Measurements from ENCODE around the gene PITPNM3.

Gene PITPNM3

DNA sequence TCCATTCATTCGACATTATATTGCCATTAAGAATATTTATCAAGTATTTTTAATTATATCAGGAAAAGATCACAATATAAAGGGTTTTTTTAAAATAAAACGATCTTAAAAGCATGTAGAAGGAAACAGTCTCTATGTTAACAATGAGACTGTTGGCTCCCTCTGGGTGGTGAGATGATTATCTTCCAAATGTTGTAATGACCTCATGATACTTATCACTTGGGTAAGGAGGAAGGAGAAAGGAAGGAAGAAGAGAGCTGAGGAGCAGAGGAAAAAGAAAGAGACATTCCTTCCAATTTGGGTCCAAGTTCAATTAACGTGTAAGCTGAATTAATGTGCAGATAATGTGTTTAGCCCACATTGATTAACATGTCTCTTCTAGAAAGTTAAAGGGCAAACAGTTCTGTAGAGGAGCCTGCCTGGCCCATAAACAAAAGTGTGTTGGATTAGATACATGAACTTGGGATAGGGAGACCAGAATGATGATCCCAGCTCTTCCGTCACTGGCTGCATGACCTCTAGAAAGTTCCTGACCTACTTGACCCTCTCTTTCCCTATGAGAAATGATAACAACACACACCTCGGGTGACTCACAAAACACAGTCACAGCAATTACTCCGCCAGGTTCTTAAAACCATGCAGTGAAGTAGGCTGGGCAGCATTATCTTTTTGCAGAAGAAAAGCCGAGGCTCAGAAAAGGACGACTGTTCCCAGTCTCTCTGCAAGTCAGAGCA is 80.1 kb downstream of the PITPNM3 start:
- no peak for DNase-seq

DNA sequence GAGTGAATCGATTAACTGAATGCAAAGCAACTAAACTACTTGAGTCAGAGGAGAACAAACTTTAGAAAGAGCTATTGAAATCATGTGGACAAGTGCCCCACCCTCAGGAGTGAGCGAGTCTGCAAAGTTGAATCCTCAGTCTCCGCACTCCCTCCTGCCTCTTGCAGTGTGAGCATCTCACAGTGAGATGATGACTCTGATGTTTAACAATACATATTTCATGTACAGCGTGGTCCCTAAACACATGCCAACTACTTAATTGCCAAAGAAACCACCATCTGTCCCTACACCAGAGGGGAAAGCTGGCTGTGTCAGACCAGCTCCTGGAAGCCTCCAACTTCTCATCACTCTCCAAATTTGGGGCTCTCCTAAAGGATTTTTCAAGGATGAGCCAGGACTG is 80.9 kb downstream of the PITPNM3 start:
- DNase-seq, result no peak

DNA sequence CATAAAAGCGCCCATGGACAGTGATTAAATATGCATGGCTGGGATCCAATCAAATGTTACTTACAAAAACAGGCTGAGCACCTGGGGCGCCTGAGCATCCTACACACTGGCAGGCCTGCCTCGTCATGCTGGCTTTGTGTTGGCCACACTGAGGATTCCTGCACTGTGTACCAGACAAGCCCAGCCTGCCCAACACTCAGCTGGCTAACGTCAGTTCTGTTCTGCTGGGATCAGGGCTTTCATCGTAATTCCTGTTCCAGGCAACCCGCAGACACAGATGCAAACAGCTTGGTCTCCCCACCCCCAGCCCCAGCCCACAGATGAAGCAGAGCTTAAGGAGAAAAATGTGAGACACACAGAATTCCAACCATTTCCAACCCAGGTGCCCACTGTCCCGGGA is 81.4 kb downstream of the PITPNM3 start:
- DNase-seq, result no peak

DNA sequence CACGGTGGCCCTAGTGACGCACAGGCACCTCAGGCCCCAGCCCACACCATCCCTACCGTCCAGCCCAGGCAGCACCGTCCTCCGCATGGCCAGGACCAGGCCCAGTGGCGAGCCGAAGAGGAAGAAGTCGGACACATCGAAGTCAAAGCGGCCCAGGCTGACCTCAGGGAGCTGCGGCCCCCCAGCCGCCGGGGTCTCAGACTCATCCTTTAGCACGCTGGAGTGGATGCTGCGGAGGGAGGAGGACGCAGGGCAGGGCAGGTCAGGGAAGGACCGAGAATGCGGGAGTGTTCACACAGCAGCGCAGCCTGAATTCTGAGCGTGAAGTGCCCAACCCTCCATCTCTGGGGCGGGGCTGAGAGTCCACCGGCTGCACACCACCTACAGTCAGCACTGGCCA is 82.0 kb downstream of the PITPNM3 start:
- no peak for DNase-seq

DNA sequence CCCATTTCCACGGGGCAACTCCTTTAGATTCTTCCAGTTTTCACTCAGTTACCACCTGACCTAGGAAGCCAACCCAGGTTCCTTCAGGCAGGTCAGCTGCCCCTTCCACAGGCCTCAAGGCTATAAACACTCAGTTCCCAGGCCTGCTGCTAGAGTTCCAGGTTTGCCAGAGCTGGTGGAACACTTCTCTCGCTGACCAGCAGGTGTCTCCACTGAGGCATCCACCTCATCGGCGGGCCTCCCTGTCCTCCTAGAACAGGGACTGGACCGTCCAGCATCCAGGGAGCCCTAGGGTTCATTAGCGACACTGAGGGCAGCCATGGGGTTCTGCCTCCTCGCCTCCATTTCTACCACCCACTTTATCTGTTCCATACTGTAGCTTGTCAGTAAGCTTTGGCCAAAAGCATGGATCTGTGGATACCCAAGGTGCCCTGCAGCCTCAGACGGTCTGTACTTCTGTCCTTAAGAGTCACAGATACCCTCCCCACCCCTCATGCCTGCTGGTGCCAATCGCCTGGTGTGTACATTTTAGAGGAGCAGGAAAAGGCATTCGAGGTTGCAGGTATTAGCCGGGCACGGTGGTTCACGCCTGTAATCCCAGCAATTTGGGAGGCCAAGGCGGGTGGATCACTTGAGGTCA is 83.1 kb downstream of the PITPNM3 start:
- DNase-seq, result peak; percentile 40

DNA sequence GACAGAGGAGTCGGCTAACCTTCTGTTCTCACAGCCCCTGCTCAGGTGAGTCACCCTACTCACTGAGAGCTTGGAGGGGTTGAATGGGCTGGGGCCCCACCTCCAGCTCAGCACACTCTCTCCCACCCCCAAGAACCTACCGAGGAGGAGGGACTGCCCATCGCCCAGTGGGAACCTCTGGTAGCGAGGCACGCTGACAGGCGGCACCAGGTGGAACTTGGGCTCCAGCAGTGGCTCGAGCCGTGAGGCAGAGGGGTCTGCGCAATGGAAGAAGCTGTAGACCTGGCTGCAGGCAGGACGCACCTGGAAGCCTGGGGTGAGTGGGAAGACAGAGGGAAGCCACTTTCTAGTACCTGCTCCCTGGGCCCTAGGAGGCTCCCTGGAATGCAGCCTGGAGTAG is 83.8 kb downstream of the PITPNM3 start:
- DNase-seq, result no peak

DNA sequence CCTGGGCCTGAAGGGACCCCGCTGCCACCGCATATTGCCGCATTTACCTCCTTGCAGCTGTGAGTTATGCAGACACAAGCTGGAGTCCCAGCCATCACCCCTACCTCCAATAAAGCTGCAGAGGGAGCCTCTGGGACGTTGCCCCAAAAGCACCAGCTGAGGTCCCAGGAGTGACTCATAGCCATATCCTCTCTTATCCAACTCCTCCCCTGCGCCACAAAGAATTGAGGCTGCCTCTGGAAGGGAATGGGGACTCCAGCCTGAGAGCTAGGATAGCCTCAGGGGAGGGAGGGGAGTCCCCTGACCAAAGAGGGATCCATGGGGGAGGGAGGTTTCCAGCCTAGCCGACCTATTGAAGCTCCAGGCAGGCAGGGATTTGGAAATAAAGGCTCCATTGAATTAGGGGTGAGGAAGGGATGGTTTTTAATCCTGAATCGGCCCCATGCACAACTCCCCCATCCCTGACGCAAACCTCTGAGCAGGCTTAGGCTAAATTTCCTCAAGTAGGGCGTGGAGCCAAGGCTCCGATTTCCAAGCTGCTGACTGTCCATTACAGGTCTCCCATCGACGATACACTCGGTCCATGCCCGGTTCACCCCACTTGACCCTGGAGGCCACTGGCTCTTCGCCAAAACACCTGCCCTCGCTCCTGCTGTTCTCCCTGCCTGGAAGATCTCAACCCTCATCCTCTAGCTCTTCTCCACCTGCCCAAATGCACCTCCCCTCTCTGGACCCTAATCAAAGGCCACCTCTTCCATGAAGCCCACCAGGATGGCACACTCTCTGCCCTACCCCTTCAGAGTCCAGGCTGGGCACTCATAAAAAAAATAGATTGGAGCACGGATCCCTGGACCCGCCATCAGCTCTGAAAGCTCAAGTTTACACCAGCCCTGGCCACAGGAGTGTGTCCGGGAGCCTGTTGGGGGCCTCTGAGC is 84.6 kb downstream of the PITPNM3 start:
- DNase-seq, result no peak

DNA sequence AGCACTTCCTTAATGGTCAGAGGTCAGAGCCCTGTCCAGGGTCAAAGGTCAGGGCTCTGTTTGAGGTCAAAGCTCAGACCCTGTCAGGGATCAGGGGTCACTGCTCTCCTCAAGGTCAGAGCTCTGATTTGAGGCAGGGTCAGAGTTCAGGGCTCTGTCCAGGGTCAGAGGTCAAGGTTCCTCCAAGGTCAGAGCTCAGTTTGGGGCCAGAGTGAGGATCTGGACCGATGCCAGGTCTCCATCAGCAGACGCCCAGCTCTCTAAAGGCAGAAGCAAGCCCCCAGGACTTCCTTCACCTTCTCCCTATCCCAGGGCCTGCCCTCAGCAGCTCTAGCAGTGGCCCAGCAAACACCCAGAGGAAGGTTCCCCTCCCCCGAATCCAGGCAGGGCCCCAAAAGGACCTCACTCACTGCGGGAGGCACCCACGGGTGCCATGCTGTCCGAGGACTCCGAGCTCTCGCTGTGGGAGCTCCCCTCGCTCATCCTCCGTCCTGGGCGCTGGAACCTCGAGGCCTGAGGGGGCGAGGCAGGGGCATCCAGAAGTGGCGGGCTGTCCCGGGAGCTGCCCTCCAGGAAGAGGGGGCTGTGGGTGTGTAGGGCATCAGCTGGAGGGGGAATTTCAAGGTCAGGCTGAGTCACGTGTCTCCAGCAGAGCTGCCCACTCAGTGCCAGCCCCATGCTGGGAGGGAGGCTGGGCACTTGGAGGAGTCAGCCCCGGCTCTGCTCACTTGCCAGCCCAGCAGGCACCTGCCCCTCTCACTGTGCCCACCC is 85.4 kb downstream of the PITPNM3 start:
- DNase-seq, result no peak

DNA sequence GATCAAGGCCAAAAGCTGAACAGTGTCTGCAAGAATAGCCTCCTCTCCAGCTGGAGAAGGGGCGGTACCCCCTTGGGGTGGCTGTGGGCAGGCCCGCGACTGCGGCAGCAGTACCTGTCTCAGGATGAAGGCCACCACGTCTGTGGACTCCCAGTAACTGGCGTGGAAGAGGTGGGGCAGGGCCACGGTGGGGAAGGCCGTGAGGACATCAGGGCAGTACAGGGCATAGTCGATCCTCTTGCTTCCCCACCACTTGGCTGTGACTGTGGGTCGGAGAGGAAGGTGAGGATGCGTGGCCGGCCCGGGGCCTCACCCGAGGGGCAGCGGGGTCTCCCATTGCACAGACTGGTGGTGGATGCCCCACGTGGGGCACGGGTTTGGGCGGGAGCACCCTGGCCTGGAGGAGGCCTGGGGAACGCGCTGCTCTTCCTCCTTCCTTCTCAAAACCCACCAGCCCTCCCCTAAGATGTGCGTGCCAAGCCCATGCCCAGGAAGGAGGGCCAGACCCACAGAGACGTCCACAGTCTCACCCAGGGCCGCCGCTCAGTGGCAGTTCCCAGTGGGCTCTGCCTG is 86.1 kb downstream of the PITPNM3 start:
- no peak for DNase-seq

DNA sequence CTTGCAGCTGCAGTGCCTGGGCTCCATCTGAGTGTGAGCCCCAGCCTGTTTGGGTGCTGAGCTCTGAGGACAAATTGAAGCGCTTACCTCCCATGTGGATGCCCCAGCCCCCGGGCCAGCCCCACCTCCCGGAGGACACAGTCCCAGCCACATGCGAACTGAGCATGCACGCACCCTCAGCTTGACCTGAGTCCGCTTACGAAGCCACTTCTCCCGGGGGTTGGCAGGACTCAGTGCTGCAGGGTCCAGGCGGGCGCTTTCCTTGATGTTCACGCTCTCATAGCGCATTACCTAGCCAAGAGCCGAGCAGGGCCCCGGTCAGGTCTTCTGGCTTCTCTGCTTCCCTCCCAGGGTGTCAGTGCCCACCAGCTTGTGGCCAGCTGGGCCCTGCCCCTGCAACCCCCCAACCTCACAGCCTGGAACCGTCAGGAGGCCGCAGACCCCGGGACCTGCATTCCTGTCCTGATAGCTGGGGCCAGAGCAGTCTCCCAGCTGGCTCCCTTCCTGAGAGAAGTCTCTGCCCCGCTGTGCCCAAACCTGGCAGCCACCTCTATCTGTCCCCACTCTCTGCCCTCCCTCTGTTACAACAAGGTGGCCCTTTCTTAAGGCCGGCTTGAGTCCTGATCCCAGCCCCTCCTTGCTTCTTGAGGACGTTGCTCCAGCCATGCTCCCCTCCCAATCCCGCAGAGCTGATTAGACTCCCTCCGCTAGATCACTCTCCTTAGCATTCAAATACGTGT is 88.1 kb downstream of the PITPNM3 start:
- DNase-seq, result no peak

DNA sequence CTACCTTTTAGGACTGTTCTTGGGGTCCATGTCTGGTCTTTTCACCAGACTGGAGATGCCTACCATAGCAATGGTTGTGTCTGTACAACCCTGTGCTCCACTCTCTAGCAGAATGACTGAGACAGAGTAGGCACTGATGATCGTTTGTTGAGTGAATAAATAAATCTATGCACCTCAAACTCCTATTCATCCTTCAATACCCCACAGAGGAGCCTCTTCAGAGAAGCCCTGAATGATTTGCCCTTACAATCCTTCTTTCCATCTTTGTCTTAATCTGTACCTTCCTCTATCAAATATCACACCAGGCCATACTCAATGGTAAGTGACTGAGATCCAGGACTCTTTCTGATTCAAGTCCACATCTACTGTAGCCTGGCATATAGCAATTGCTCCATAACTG is 88.8 kb downstream of the PITPNM3 start:
- no peak for DNase-seq

DNA sequence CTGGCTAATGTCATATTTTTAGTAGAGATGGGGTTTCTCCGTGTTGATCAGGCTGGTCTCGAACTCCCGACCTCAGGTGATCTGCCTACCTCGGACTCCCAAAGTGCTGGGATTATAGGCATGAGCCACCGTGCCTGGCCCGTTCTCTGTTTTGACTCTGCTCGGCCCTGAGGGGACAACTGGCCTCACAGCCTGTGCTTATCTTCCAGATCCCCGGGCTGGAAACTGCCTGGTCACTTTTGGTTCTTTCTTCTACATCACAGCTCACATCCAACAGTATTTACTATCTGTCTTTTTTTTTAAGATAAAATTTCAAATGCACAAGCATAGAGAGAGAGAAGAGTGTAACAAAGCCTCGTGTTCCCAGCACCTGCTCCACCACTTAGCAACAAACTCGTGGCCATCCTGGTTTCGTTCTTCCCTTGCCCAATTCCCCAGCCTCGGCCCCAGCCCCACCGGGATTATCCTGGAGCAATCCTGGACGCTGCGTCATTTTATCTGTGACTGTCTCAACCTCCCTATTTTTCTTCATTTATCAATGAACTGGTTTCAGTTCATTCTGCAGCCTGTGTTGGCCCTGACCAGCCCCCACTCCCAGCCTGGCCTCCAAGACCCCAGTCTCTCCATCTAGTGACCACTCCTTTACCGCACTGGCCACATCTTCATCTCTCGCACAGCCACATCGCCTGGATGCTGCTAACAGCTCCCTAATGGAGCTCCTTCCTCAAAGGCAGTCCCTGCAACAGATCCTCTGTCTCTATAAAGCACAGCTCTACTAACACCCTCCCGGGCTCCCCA is 91.0 kb downstream of the PITPNM3 start:
- no peak for DNase-seq

DNA sequence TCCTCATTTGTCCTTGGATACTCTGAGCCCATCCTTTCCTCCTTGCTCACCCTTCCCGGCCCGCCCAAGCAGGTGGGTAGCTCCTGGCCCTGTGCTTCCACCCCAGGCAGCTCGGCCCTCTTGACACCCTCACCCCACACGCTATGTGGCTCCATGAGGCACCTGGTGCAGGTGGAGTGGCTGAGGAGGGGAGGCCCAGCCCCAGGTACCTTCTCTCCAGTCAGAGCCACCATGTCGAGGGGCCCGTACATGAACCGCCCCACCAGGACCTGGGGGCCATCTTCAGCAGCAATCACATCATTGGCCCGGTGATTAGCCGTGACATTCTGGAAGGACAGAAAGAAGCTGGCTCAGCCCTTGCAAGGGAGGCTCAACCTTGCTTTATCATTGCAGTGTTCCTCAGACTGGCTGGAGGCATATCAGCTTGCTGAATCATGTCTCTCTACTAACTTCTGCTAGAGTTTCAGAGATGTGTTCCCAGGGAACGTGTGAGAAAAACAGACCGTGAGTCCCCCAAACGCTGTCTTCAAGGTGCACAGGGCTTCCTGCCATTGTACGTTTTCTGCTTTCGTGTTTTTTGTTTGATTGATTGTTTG is 91.8 kb downstream of the PITPNM3 start:
- no peak for DNase-seq

DNA sequence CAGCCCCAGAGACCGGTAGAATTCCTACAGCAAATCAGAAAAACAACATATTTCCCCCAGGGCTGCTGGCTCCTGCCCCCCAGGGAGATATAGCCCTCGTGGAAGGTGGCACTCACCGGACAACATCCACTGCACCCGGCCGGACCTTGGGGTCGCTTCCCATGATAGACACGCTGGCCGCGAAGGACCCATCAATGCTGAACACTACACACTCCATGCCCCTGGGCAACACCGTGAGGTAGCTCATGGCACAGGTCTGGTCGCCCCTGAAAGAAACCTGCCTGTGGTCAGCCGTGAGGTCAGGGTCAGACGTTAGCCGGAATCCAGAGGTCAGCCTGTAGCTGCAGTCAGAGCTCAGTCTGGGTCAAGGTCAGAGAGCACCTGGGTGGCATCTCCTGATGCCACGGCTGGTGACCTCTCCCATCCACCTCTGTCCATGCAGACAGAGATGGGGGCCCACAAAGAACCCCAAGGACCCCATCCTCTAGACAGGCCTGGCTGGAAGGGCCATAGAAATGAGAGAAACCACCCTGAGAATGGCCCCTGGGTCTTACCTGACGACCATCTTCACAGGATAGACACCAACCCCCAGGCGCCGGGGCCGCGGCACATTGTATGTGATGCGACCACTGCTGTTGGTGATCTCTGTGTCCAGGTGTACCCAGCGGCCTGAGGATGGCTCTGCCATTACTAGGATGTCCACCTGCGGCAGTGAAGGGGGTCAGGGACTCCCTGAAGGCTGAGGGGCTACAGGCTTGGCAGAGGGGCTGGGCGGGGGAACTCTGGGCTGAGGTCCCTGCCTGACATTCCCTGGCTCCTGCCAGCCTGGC is 92.5 kb downstream of the PITPNM3 start:
- no peak for DNase-seq

DNA sequence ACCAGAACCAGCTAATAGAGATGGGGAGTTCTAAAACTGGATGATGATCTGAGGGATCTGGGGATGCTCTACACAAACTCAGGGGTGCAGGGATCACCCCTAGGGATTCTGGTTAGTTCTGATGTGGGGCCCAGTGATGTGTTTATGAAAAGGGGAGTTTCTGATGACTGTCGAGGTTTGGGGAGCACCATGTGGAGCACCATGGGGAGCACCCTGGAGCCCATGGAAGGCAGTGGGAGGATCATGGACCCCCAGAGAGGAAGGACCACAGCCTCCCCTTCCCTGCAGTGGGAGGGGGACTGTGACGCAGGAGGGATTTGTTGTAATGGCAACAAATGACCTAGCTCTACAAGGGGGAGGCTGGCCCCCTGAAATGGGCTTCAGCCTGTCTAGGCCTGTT is 93.7 kb downstream of the PITPNM3 start:
- no peak for DNase-seq

DNA sequence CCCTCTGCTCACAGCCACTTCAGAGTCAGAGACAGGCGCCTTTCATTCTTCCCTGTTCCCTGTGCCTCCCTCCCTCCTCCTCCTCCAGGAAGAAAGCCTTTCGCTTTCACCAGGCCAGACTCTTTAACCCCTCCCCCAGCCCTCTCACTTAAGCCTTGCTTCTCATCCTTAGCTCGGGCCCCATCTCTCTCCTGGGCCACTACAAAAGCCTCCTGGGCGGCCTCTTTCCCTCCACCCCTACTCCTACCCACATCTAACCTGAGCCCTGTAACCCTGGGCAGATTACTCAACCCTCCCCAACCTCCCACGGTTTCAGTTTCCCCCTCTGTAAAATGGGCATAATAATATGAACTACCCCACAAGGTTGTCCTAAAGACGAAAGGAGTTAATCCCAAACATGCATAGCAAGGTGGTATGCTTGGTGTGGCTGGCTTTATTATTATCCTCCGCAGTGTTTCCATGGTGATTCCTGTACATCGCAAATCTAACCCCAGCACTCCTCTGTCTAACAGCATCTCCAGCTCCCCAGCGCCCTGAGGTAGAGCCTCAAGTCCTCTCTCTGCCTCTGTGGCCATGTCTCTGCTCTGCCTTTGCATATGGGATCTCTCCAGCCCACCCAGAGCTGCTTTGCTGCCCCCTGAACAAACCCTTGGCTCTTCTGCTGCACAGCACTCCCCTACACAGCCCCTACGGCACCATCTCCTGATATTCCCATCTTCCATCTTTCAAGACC is 94.4 kb downstream of the PITPNM3 start:
- no peak for DNase-seq

DNA sequence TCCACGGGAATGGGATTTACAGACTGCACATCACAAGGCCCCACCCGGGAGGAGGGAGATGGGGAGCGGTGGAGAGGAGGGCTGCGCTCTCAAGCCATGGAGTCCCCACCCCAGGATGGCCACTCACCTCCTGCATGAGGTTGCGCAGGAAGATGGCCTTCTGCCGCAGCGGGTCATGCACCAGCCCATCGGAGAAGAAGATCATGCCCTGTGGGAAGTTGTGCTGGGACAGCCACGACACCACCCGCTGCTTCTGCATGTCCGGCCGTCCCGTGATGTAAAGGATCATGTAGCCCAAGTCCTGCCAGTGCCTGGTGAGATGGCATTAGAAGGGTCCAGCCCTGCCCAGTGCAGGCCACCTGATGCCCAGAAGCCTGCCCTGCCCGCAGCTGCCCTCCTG is 95.1 kb downstream of the PITPNM3 start:
- no peak for DNase-seq

DNA sequence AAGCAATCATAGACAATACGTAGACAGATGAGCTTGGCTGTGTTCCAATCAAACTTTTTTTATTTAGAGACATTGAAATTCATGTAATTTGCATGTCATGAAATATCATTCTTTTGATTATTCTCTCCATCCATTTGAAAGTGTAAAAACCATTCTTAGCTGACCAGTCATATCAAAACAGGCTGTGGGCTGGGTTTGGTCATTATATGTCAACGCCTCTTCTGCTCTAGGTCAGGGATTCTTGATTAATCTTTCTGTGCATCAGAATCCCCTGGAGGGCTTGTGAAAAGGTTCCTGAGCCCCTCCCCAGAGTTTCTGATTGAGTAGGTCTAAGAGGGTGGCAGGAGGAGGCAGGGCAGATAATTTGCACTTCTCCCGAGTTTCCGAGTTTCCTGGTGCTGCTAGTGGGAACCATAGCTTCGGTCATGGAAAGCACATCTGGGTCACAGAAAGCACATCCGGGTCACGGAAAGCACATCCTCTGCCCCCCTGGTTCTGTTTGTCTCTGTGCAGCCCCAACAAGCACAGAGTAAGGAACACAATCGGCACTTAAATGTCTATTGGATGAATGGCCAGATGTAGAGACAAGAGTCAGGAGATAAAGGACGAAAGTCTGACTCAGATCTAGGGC is 95.7 kb downstream of the PITPNM3 start:
- no peak for DNase-seq

Measured in NCI-H1436 (cell line).